Parathyroid adenoma (tissue), 2 donors: ENCODE data around the gene BEND2.

ENCODE experiments used
- H2AFZ ChIP-seq: fragments of 300-600 bp; sonication (generic); one replicate; pipeline ENCODE4 v1.7.0; 2017; ENCODE audit warnings: antibody characterized with exemption, mild to moderate bottlenecking
- H3K27ac ChIP-seq: fragments of 300-600 bp; sonication (generic); one replicate; pipeline ENCODE4 v1.7.0; 2017
- H3K27me3 ChIP-seq: fragments of 300-600 bp; sonication (generic); one replicate; pipeline ENCODE4 v1.7.0; 2017; ENCODE audit warnings: low read length; ENCODE audit not compliant: control insufficient read depth, insufficient read depth
- H3K36me3 ChIP-seq: fragments of 300-600 bp; sonication (generic); one replicate; pipeline ENCODE4 v1.7.0; 2017; ENCODE audit warnings: low read length; ENCODE audit not compliant: control insufficient read depth, insufficient read depth
- H3K4me1 ChIP-seq: fragments of 300-600 bp; sonication (generic); one replicate; pipeline ENCODE4 v1.7.0; 2017; ENCODE audit warnings: control low read depth
- H3K4me2 ChIP-seq: fragments of 300-600 bp; sonication (generic); one replicate; pipeline ENCODE4 v1.7.0; 2017; ENCODE audit warnings: low read length
- H3K4me3 ChIP-seq: fragments of 300-600 bp; sonication (generic); one replicate; pipeline ENCODE4 v1.7.0; 2017; ENCODE audit warnings: low read depth, low read length
- H3K79me2 ChIP-seq: fragments of 300-600 bp; sonication (generic); one replicate; pipeline ENCODE4 v1.7.0; 2017; ENCODE audit warnings: control low read depth
- H3K9ac ChIP-seq: fragments of 300-600 bp; sonication (generic); one replicate; pipeline ENCODE4 v1.7.0; 2017; ENCODE audit warnings: mild to moderate bottlenecking
- H3K9me3 ChIP-seq: fragments of 300-600 bp; sonication (generic); one replicate; pipeline ENCODE4 v1.7.0; 2017; ENCODE audit warnings: low read length; ENCODE audit not compliant: control insufficient read depth
- TF ChIP-seq, protein P1 (sequence below): fragments of 300-600 bp; sonication (generic); IDR thresholded peaks from one replicate; pipeline ENCODE4 v1.7.0; 2017; ENCODE audit warnings: antibody characterized with exemption, mild to moderate bottlenecking
- donor health status: primary hyperparathyroidism.

Gene BEND2

DNA sequence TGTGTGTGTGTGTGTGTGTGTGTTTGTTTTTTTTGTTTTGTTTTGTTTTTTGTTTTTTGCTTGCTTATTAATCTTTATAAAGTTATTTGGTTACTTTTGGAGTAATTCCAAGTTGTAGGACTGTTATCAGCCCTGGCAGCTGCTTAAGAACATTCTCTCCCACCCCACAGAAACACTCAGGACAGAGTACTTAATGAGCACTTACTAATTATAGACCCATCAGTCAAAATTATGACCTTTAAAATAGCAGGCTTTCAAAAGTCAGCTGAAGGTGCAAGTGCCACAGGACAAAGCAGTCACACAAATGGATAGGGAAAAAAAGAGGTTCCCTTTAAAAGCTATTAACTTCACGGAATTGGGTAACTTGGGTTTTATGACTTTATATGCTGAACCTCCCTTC is 69.0 kb downstream of the BEND2 start:
- no peaks in the 10 kb centered on the region for H3K27me3 ChIP-seq

DNA sequence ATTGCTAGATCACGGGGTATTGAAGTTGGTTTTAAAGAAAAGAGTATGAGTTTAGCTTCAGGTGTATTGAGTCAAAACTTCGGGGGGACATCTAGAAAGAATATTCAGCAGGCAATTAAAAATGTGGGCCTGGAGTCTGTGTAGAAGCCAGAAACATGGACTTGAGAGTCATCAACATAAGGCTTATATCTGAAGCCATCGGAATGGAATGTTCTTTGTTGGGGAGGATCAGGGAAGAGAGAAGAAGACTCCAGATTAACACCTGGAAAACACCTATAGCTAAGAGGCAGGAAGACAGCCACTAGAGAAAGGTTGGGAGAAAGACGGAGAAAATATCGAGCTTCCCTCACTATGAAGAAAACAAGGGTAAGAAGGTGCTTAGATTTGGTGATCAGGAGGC is 69.5 kb downstream of the BEND2 start:
- Histone ChIP-seq H3K27ac (no peak overlapping the region), H3K4me3 (no peak overlapping the region)

More for the DNA sequence above, 69.0 kb downstream of the BEND2 start:
- Histone ChIP-seq H3K36me3 (no peaks in the 10 kb centered on the region), H3K79me2 (no peaks in the 10 kb centered on the region), H3K9ac (no peak overlapping the region), H3K27ac (no peak overlapping the region), H3K4me2 (no peak overlapping the region), H2AFZ (no peak overlapping the region), H3K4me3 (no peak overlapping the region), H3K4me1 (no peaks in the 10 kb centered on the region), H3K9me3 (no peaks in the 10 kb centered on the region)
- TF ChIP-seq, protein P1, sequence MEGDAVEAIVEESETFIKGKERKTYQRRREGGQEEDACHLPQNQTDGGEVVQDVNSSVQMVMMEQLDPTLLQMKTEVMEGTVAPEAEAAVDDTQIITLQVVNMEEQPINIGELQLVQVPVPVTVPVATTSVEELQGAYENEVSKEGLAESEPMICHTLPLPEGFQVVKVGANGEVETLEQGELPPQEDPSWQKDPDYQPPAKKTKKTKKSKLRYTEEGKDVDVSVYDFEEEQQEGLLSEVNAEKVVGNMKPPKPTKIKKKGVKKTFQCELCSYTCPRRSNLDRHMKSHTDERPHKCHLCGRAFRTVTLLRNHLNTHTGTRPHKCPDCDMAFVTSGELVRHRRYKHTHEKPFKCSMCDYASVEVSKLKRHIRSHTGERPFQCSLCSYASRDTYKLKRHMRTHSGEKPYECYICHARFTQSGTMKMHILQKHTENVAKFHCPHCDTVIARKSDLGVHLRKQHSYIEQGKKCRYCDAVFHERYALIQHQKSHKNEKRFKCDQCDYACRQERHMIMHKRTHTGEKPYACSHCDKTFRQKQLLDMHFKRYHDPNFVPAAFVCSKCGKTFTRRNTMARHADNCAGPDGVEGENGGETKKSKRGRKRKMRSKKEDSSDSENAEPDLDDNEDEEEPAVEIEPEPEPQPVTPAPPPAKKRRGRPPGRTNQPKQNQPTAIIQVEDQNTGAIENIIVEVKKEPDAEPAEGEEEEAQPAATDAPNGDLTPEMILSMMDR = no peak

DNA sequence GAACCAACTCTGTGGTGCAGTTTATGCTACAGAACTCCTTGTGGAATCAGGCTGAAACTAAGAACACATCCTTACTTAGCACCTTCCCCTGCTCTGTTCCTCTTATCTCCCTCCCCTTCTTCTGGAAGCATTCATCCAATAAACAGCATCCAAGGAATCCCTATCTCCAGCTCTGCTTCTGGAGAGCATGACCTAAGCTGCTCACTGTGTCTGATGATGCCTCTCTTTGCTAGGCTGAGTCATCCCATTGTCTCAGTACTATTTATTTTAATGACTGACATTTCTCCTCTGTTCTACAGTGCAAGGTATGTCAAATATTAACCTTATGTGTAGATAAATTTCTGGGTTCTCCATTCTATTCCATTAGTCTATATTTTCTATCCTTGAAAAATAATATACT is 71.2 kb downstream of the BEND2 start:
- no peaks in the 10 kb centered on the region for H3K79me2 ChIP-seq
- H3K4me2 ChIP-seq = no peak overlapping the region
- H3K27me3 ChIP-seq = no peaks in the 10 kb centered on the region
- no peak overlapping the region for H3K27ac ChIP-seq
- TF ChIP-seq, protein P1 = no peak
- H3K9me3 ChIP-seq = no peaks in the 10 kb centered on the region
- no peaks in the 10 kb centered on the region for H3K36me3 ChIP-seq
- H3K4me3 ChIP-seq = no peak overlapping the region
- H3K9ac ChIP-seq = no peak overlapping the region
- H3K4me1 ChIP-seq = no peaks in the 10 kb centered on the region
- H2AFZ ChIP-seq = no peak overlapping the region

More for the DNA sequence above, 69.5 kb downstream of the BEND2 start:
- TF ChIP-seq, protein P1 = no peak
- no peaks in the 10 kb centered on the region for H3K36me3 ChIP-seq
- no peak overlapping the region for H2AFZ ChIP-seq
- H3K27me3 ChIP-seq = no peaks in the 10 kb centered on the region
- no peaks in the 10 kb centered on the region for H3K4me1 ChIP-seq
- H3K4me2 ChIP-seq = no peak overlapping the region
- no peaks in the 10 kb centered on the region for H3K79me2 ChIP-seq
- no peak overlapping the region for H3K9ac ChIP-seq
- H3K9me3 ChIP-seq = no peaks in the 10 kb centered on the region

DNA sequence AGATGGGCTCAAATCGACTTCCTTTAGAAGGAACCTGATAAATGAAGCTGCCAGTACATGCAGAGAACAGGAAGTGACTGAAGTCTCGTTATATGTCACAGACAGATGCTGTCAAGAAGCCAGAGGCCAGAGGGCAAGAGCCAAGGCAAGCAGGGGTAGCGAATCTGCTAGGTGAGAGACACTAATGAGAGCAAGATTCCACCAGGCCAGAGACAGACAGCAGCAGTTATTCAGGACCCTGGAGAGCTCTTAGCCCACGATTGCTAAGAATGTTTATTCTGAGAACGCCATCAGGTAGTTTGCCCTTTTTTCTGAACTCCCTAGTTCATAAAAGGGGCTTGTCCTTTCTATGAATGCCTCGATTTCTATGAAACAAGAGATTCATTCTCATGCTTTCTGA is 73.7 kb downstream of the BEND2 start:
- no peak overlapping the region for H3K9ac ChIP-seq
- no peaks in the 10 kb centered on the region for H3K79me2 ChIP-seq
- no peaks in the 10 kb centered on the region for H3K9me3 ChIP-seq
- H3K4me3 ChIP-seq = no peak overlapping the region
- H3K27ac ChIP-seq = no peak overlapping the region
- no peak overlapping the region for H3K4me2 ChIP-seq
- H3K27me3 ChIP-seq = no peaks in the 10 kb centered on the region
- H3K4me1 ChIP-seq = no peaks in the 10 kb centered on the region
- TF ChIP-seq, protein P1 = no peak
- H3K36me3 ChIP-seq = no peaks in the 10 kb centered on the region
- H2AFZ ChIP-seq = no peak overlapping the region

DNA sequence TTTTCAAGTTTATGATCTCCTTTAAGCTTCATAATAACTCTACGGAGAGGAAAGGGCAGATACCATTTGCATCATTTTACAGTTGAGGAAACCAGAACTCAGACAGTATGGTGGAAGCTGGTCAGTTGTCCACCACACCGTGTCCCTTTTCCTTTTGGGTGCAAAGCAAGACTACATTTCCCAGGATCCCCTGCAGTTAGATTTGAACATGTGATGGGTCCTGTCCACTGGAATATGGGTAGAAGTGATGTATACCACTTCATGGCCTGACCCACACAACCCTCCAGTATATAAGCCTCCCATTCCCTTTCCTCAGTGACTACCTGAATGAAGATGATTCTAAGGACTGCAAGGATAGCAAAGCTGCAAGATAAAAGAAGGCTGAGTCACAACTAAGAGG is 74.7 kb downstream of the BEND2 start:
- Histone ChIP-seq H3K4me3 (no peak overlapping the region), H3K4me2 (no peak overlapping the region), H3K36me3 (no peaks in the 10 kb centered on the region), H3K79me2 (no peaks in the 10 kb centered on the region), H3K4me1 (no peaks in the 10 kb centered on the region), H3K27ac (no peak overlapping the region), H3K27me3 (no peaks in the 10 kb centered on the region), H3K9ac (no peak overlapping the region), H2AFZ (no peak overlapping the region), H3K9me3 (no peaks in the 10 kb centered on the region)
- TF ChIP-seq, protein P1 = no peak
